ENCODE data around the gene PTPN14.

GRCh38 chr1:214360116-214360515 is 191.3 kb downstream of the PTPN14 start:
- TF ChIP-seq BHLHE40 (IDR thresholded peaks at IDR 0.05; ENCODE audit: borderline replicate concordance) (no peak), ELF4 (IDR thresholded peaks at IDR 0.05) (no peak), FOXK2 (IDR thresholded peaks at IDR 0.05) (no peak), FOXM1 (IDR thresholded peaks at IDR 0.05; ENCODE audit: borderline replicate concordance) (no peak), SUZ12 (IDR thresholded peaks at IDR 0.05) (no peak), ZNF384 (IDR thresholded peaks at IDR 0.05) (no peak), PKNOX1 (IDR thresholded peaks at IDR 0.05) (no peak), SP1 (IDR thresholded peaks at IDR 0.05) (no peak), TARDBP (IDR thresholded peaks at IDR 0.05) (no peak), L3MBTL2 (conservative IDR thresholded peaks at IDR 0.05) (no peak), HDGF (IDR thresholded peaks at IDR 0.05; ENCODE audit: borderline replicate concordance) (no peak), FOXA1 (IDR thresholded peaks at IDR 0.05) (no peak)
